ENCODE data around the gene SLC6A1. TPM values are rescaled to one million over a fixed set of nuclear protein-coding genes. Genes with fewer than 3 reads are reported as not detected.
A peak's percentile ranks its signal among the peaks of the same experiment; 100 is the strongest.

The SLC6A1 gene
- total RNA-seq, 1 experiment from 2014 or later = not detected

DNA sequence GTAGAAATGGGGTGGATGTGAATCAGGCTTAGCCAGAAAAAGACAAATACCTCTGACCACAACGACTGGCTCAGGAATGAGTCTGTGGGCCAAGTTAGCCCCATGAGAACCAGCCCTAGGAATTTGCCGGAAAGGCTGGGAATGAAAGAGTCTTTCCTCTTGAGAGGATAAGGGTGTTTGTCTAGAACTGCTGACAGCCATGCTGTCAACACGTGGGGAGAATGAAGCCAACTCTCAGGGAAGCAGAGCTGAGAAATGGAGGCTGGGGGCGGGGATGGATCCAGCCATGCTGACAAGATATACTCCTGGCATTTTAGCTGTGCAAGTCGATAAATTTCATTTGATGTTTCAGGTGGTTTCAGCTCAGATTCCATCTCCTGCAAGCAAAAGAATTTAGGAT lies 10.6 kb upstream of the SLC6A1 start:
- Histone ChIP-seq H3K9me3 (no peaks in the 10 kb centered on the region), H3K36me3 (ENCODE audit: control insufficient read depth, insufficient read depth, low read length) (no peaks in the 10 kb centered on the region), H3K4me3 (ENCODE audit: low read depth, low read length) (no peak overlapping the region), H3K27me3 (replicated peaks; ENCODE audit: control insufficient read depth, insufficient read depth, low read length) (no peaks in the 10 kb centered on the region), H3K4me1 (peaks cover 6% of the 10 kb centered on the region; the same call in 1 of the 2 replicates)
- Mint-ChIP-seq H3K27ac (ENCODE audit: unreplicated experiment) (no peak overlapping the region), H3K27me3 (ENCODE audit: insufficient read depth, unreplicated experiment) (peaks cover 2% of the 10 kb centered on the region), H3K9me3 (ENCODE audit: unreplicated experiment) (no peaks in the 10 kb centered on the region), H3K4me1 (ENCODE audit: low read depth, unreplicated experiment) (no peaks in the 10 kb centered on the region), H3K4me3 (ENCODE audit: unreplicated experiment) (no peak overlapping the region), H3K36me3 (ENCODE audit: insufficient read depth, unreplicated experiment) (no peaks in the 10 kb centered on the region)
- intact Hi-C loops (cut with micrococcal nuclease; ENCODE audit: unreplicated experiment) = no loop called here
- BruUV-seq (replicated peaks) = no TSS peak
- ChIA-PET CTCF (no interaction called here), POLR2A (no interaction called here)
- TF ChIP-seq, protein P1, sequence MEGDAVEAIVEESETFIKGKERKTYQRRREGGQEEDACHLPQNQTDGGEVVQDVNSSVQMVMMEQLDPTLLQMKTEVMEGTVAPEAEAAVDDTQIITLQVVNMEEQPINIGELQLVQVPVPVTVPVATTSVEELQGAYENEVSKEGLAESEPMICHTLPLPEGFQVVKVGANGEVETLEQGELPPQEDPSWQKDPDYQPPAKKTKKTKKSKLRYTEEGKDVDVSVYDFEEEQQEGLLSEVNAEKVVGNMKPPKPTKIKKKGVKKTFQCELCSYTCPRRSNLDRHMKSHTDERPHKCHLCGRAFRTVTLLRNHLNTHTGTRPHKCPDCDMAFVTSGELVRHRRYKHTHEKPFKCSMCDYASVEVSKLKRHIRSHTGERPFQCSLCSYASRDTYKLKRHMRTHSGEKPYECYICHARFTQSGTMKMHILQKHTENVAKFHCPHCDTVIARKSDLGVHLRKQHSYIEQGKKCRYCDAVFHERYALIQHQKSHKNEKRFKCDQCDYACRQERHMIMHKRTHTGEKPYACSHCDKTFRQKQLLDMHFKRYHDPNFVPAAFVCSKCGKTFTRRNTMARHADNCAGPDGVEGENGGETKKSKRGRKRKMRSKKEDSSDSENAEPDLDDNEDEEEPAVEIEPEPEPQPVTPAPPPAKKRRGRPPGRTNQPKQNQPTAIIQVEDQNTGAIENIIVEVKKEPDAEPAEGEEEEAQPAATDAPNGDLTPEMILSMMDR (IDR thresholded peaks at IDR 0.05; ENCODE audit: insufficient read depth in 1 of 2, low read depth in 1 of 2, low read length in 1 of 2, severe bottlenecking in 1 of 2, unreplicated experiment in 1 of 2) = no peak
- no peak for DNase-seq

DNA sequence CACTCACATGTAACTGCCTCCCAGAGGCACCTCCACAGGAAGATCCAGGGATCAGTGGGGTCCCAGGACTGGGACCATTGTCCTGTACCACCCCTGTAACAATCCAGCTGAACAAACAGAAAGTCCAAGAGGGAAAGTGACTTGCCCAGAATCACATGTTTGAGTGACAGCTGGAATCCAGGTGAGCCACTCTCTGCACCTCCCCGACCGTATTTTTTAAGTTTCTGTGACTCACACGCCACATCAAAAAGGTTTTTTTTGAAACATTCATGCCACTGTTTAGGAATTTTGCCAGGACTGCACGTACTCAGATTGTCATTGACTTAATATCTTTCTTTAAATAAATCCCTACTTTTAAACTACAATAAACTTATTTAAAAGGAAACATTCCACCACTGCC lies 9.8 kb upstream of the SLC6A1 start:
- H3K27ac Mint-ChIP-seq (ENCODE audit: unreplicated experiment) = no peak overlapping the region
- no TSS peak for BruUV-seq (replicated peaks)
- Histone ChIP-seq H3K9me3 (no peaks in the 10 kb centered on the region), H3K27me3 (replicated peaks; ENCODE audit: control insufficient read depth, insufficient read depth, low read length) (no peaks in the 10 kb centered on the region), H3K4me1 (peaks cover 6% of the 10 kb centered on the region; the same call in 1 of the 2 replicates), H3K36me3 (ENCODE audit: control insufficient read depth, insufficient read depth, low read length) (no peaks in the 10 kb centered on the region), H3K4me3 (ENCODE audit: low read depth, low read length) (no peak overlapping the region)
- H3K36me3 Mint-ChIP-seq (ENCODE audit: insufficient read depth, unreplicated experiment) = no peaks in the 10 kb centered on the region
- no peaks in the 10 kb centered on the region for H3K9me3 Mint-ChIP-seq (ENCODE audit: unreplicated experiment)
- no peaks in the 10 kb centered on the region for H3K4me1 Mint-ChIP-seq (ENCODE audit: low read depth, unreplicated experiment)
- H3K27me3 Mint-ChIP-seq (ENCODE audit: insufficient read depth, unreplicated experiment) = peaks cover 8% of the 10 kb centered on the region
- TF ChIP-seq, protein P1 (IDR thresholded peaks at IDR 0.05; ENCODE audit: insufficient read depth in 1 of 2, low read depth in 1 of 2, low read length in 1 of 2, severe bottlenecking in 1 of 2, unreplicated experiment in 1 of 2) = no peak
- ChIA-PET CTCF (no interaction called here), POLR2A (no interaction called here)
- intact Hi-C loops (cut with micrococcal nuclease; ENCODE audit: unreplicated experiment) = loop anchor here (1.0 kb wide), 1 partner anchor 224 kb away; no protein-coding TSS in a partner anchor
- H3K4me3 Mint-ChIP-seq (ENCODE audit: unreplicated experiment) = no peak overlapping the region
- DNase-seq = no peak

DNA sequence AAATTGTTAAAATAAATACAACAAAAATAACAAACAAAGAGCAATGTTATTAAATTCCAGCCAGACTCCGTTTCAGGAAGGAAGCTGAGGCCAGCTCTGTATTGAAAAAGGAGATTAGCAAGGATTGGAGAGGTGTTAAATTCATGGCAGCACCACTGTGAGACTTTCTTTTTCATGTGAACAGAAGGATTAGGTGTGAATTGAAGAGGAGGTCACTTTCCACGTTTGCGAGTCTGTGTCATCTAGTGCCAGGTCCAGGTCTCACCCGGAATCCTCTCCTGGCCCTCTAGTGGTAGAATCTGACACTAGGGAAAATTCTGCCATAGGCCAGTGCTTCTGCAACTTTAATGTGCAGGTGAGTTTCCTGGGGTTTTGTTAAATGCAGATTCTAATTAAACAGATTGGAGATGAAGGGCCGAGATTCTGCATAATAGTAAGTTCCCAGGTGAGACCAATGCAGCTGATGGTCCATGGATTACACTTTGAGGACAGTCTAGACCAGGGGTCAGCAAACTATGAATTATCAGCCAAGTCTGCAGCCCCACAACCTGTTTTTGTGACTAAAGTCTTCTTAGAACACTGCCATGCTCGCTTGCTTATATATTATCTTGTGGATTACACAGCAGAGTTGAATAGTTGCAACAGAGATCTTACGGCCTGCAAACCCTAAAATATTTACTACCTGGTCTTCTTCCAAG lies 9.2 kb upstream of the SLC6A1 start:
- Histone ChIP-seq H3K27me3 (replicated peaks; ENCODE audit: control insufficient read depth, insufficient read depth, low read length) (no peaks in the 10 kb centered on the region), H3K4me1 (peaks cover 6% of the 10 kb centered on the region; the same call in 1 of the 2 replicates), H3K36me3 (ENCODE audit: control insufficient read depth, insufficient read depth, low read length) (no peaks in the 10 kb centered on the region), H3K4me3 (ENCODE audit: low read depth, low read length) (no peak overlapping the region), H3K9me3 (no peaks in the 10 kb centered on the region)
- DNase-seq = peak; percentile 49 to 63
- BruUV-seq (replicated peaks) = no TSS peak
- H3K27me3 Mint-ChIP-seq (ENCODE audit: insufficient read depth, unreplicated experiment) = peaks cover 8% of the 10 kb centered on the region
- H3K9me3 Mint-ChIP-seq (ENCODE audit: unreplicated experiment) = no peaks in the 10 kb centered on the region
- intact Hi-C loops (cut with micrococcal nuclease; ENCODE audit: unreplicated experiment) = loop anchor here (1.0 kb wide), 1 partner anchor 225 kb away; no protein-coding TSS in a partner anchor
- H3K4me1 Mint-ChIP-seq (ENCODE audit: low read depth, unreplicated experiment) = no peaks in the 10 kb centered on the region
- no peak overlapping the region for H3K27ac Mint-ChIP-seq (ENCODE audit: unreplicated experiment)
- no peaks in the 10 kb centered on the region for H3K36me3 Mint-ChIP-seq (ENCODE audit: insufficient read depth, unreplicated experiment)
- CTCF ChIA-PET = no interaction called here
- TF ChIP-seq, protein P1 (IDR thresholded peaks at IDR 0.05; ENCODE audit: insufficient read depth in 1 of 2, low read depth in 1 of 2, low read length in 1 of 2, severe bottlenecking in 1 of 2, unreplicated experiment in 1 of 2) = peak; percentile 69 to 86
- POLR2A ChIA-PET = no interaction called here
- H3K4me3 Mint-ChIP-seq (ENCODE audit: unreplicated experiment) = no peak overlapping the region
